Measurements from ENCODE around the gene ZMAT3. TPM values are rescaled to one million over a fixed set of nuclear protein-coding genes. Genes with fewer than 3 reads are reported as not detected.

Gene ZMAT3
- total and polyA plus RNA-seq, 4 donors, result 2.4 to 12.1 (median 5.4) TPM

DNA sequence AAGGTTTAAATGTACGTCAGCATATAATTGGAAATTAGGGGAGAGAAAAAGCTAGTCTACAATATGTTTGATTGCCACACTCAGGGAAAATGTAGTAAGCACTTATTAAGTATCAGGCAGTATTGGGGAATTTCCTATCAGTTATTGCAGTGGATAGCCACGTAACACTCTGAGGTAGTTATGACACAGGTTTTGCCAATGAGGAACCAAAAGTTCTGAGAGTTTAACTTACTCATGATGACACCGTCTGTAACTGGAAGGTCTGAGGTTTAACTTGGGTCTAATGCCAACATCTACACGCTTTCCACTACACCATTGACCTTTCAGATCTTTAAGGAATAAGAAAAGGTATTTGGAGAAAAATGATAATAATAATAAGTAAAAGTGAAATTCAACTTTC lies 89.5 kb downstream of the ZMAT3 start:
- 41 to 70% methylated on average over 4 of the region's 4 CpGs for WGBS, 2 donors
- Histone ChIP-seq H3K4me1 (ENCODE audit: control insufficient read depth in 5 of 5, insufficient read depth in 5 of 5, low read length in 5 of 5) (no peaks in the 10 kb centered on the region), H3K27ac (ENCODE audit: low read depth in 1 of 2, low read length in 1 of 2) (no peak overlapping the region), H3K36me3 (ENCODE audit: control insufficient read depth in 4 of 4, insufficient read depth in 4 of 4, low read length in 4 of 4) (no peaks in the 10 kb centered on the region), H3K4me3 (no peak overlapping the region), H3K9me3 (ENCODE audit: control insufficient read depth in 4 of 4, insufficient read depth in 3 of 4, low read length in 3 of 4) (peaks cover 0 to 5% (median under 1%) of the 10 kb centered on the region in 4 donors), H3K27me3 (ENCODE audit: control insufficient read depth in 3 of 3, insufficient read depth in 3 of 3, low read length in 2 of 3) (no peaks in the 10 kb centered on the region), H3K9ac (ENCODE audit: insufficient read depth in 1 of 2, low read length in 2 of 2) (no peak overlapping the region)
- ATAC-seq (ENCODE audit: insufficient read depth, low FRiP score) (no peak), DNase-seq (no peak)
- TF ChIP-seq, protein P1, sequence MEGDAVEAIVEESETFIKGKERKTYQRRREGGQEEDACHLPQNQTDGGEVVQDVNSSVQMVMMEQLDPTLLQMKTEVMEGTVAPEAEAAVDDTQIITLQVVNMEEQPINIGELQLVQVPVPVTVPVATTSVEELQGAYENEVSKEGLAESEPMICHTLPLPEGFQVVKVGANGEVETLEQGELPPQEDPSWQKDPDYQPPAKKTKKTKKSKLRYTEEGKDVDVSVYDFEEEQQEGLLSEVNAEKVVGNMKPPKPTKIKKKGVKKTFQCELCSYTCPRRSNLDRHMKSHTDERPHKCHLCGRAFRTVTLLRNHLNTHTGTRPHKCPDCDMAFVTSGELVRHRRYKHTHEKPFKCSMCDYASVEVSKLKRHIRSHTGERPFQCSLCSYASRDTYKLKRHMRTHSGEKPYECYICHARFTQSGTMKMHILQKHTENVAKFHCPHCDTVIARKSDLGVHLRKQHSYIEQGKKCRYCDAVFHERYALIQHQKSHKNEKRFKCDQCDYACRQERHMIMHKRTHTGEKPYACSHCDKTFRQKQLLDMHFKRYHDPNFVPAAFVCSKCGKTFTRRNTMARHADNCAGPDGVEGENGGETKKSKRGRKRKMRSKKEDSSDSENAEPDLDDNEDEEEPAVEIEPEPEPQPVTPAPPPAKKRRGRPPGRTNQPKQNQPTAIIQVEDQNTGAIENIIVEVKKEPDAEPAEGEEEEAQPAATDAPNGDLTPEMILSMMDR (IDR thresholded peaks at IDR 0.05; ENCODE audit: control extremely low read depth, extremely low read depth), result no peak

DNA sequence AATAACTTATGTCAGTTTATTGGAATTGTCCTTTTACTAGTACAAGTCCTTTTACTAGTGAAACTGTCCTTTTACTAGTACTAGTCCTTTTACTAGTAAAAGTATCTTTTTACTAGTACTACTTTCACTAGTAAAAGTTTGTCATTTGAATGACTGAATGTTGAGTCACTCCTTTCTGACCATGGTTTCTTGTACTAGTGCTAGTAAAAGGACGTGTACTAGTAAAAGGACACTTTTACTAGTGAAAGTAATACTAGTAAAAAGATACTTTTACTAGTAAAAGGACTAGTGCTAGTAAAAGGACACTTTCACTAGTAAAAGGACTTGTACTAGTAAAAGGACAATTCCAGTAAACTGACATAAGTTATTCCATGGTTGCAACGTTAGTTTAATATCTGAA lies 96.3 kb downstream of the ZMAT3 start:
- H3K4me1 ChIP-seq (ENCODE audit: control insufficient read depth in 5 of 5, insufficient read depth in 5 of 5, low read length in 5 of 5), result no peaks in the 10 kb centered on the region
- H3K36me3 ChIP-seq (ENCODE audit: control insufficient read depth in 4 of 4, insufficient read depth in 4 of 4, low read length in 4 of 4), result no peaks in the 10 kb centered on the region
- no peaks in the 10 kb centered on the region for H3K27me3 ChIP-seq (ENCODE audit: control insufficient read depth in 3 of 3, insufficient read depth in 3 of 3, low read length in 2 of 3)
- H3K4me3 ChIP-seq, result no peak overlapping the region
- H3K27ac ChIP-seq (ENCODE audit: low read depth in 1 of 2, low read length in 1 of 2), result no peak overlapping the region
- no peak overlapping the region for H3K9ac ChIP-seq (ENCODE audit: insufficient read depth in 1 of 2, low read length in 2 of 2)
- 79 to 87% methylated on average over 2 of the region's 2 CpGs for WGBS, 2 donors
- peaks cover 0 to 8% (median 4%) of the 10 kb centered on the region in 4 donors for H3K9me3 ChIP-seq (ENCODE audit: control insufficient read depth in 4 of 4, insufficient read depth in 3 of 4, low read length in 3 of 4)
- DNase-seq (no peak), ATAC-seq (ENCODE audit: insufficient read depth, low FRiP score) (no peak)
- TF ChIP-seq, protein P1 (IDR thresholded peaks at IDR 0.05; ENCODE audit: control extremely low read depth, extremely low read depth), result no peak

DNA sequence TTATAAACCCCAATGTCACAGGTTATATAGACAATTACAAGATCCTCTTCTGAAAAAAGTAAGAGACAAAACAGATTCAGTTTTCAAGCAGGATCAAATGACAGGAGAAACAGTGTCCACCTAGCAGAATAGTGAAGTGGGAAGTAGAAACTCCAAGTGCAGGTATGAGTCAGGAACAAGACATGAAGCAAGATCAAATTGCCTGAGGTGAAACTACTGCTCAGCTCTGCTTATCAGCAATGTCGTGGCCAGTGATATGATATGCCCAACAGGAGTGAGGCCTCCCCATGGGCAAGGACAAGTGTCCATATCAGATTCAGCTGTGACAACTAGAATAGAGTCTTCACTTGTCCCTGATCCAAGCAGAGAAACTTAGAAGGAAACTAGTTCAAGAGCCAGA lies 100.0 kb downstream of the ZMAT3 start:
- H3K4me1 ChIP-seq (ENCODE audit: control insufficient read depth in 5 of 5, insufficient read depth in 5 of 5, low read length in 5 of 5), result peaks cover 0 to 11% (median 5%) of the 10 kb centered on the region in 5 donors
- DNase-seq (no peak), ATAC-seq (ENCODE audit: insufficient read depth, low FRiP score) (no peak)
- H3K27me3 ChIP-seq (ENCODE audit: control insufficient read depth in 3 of 3, insufficient read depth in 3 of 3, low read length in 2 of 3), result no peaks in the 10 kb centered on the region
- TF ChIP-seq, protein P1 (IDR thresholded peaks at IDR 0.05; ENCODE audit: control extremely low read depth, extremely low read depth), result no peak
- no peak overlapping the region for H3K27ac ChIP-seq (ENCODE audit: low read depth in 1 of 2, low read length in 1 of 2)
- 30 to 67% methylated on average over 1 of the region's 1 CpG for WGBS, 2 donors
- no peak overlapping the region for H3K4me3 ChIP-seq
- H3K36me3 ChIP-seq (ENCODE audit: control insufficient read depth in 4 of 4, insufficient read depth in 4 of 4, low read length in 4 of 4), result no peaks in the 10 kb centered on the region
- H3K9ac ChIP-seq (ENCODE audit: insufficient read depth in 1 of 2, low read length in 2 of 2), result no peak overlapping the region
- H3K9me3 ChIP-seq (ENCODE audit: control insufficient read depth in 4 of 4, insufficient read depth in 3 of 4, low read length in 3 of 4), result peaks cover 0 to 8% (median 4%) of the 10 kb centered on the region in 4 donors

Measured in lung (tissue), 12 donors.